HCT116 (cell line): ENCODE data around the gene MOB3B. TPM values are rescaled to one million over a fixed set of nuclear protein-coding genes. Genes with fewer than 3 reads are reported as not detected.

Experiments used
- ATAC-seq: fragments of 200-7000 bp; cut with Tn5 transposase; 2 replicates; pipeline ENCODE4 v1.9.1; 2020; ENCODE audit warnings: mild to moderate bottlenecking, moderate library complexity
- BruUV-seq: library from RNA; stranded (reverse); fragments of 400-500 nt; replicated peaks from 2 replicates; lab custom pipeline; 2021; lab: Mats Ljungman, UMichigan
- CTCF ChIA-PET: fragments of 300-600 bp; sonication (Branson Sonifier 250); formaldehyde crosslinking; loops from one replicate; lab custom pipeline; 2021; ENCODE audit warnings: antibody characterized with exemption; lab: Charles Lee
- POLR2A ChIA-PET: fragments of 300-600, 350-600 bp; sonication (Branson Sonifier 250); formaldehyde crosslinking; loops from one replicate; lab custom pipeline; 2021; ENCODE audit warnings: antibody characterized with exemption; lab: Charles Lee
- RAD21 ChIA-PET, 2 experiments: fragments of 300-600 bp; sonication (Branson Sonifier 250); formaldehyde crosslinking; loops; one replicate each; lab custom pipeline; 2023; ENCODE audit warnings: low total read pairs in 2 of 2; ENCODE audit not compliant: uncharacterized antibody in 2 of 2, unreplicated experiment in 2 of 2, low non-redundant PET in 1 of 2; lab: Charles Lee
- DNase-seq: peaks from one replicate; pipeline ENCODE4 v3.0.0-alpha.2; 2010; ENCODE audit warnings: low read depth, low spot score
- H2AFZ ChIP-seq: fragments of 200-600 bp; shearing (Covaris generic), sonication (generic); 2 replicates; pipeline ENCODE4 v1.6.1; 2017; ENCODE audit warnings: low read depth, mixed run types, mixed read lengths, antibody characterized with exemption, low read length; ENCODE audit not compliant: poor library complexity, severe bottlenecking
- H3K27ac ChIP-seq: 2 replicates; pipeline ENCODE4 v1.5.1; 2012; ENCODE audit warnings: low read depth, low read length
- H3K27me3 ChIP-seq: fragments of 200-600 bp; sonication (generic); 2 replicates; pipeline ENCODE4 v1.6.1; 2016; ENCODE audit warnings: mixed run types, low read length, mixed read lengths; ENCODE audit not compliant: insufficient read depth
- H3K36me3 ChIP-seq, 2 experiments: fragments of 200-500 bp in 1 of 2; fragments of 200-600 bp in 1 of 2; sonication (Bioruptor generic) in 1 of 2; sonication (generic) in 1 of 2; 2 replicates each; pipeline versions ENCODE4 v1.5.1 to v1.6.1; 2014 to 2016; ENCODE audit warnings: low read length in 2 of 2, inconsistent platforms in 1 of 2, mixed read lengths in 1 of 2, mixed run types in 1 of 2; ENCODE audit not compliant: insufficient read depth in 2 of 2, control insufficient read depth in 1 of 2
- H3K4me1 ChIP-seq, 2 experiments: fragments of 200-600 bp in 1 of 2; sonication (generic) in 1 of 2; 2 replicates each; pipeline versions ENCODE4 v1.5.1 to v1.6.1; 2012 to 2017; ENCODE audit warnings: low read length in 2 of 2, inconsistent platforms in 1 of 2, mild to moderate bottlenecking in 1 of 2, mixed read lengths in 1 of 2, mixed run types in 1 of 2, moderate library complexity in 1 of 2; ENCODE audit not compliant: insufficient read depth in 2 of 2, control insufficient read depth in 1 of 2
- H3K4me2 ChIP-seq: fragments of 200-600 bp; sonication (generic); 2 replicates; pipeline ENCODE4 v1.6.1; 2017; ENCODE audit warnings: mixed run types, low read length, mixed read lengths
- H3K4me3 ChIP-seq, 2 experiments: fragments of 200-600 bp in 1 of 2; sonication (generic) in 1 of 2; replicated peaks in 1 of 2; 2 replicates each; pipeline ENCODE4 v1.5.1; 2011 to 2016; ENCODE audit warnings: low read length in 2 of 2, control low read depth in 1 of 2, low read depth in 1 of 2, mild to moderate bottlenecking in 1 of 2, mixed read lengths in 1 of 2, mixed run types in 1 of 2
- H3K79me2 ChIP-seq: fragments of 200-600 bp; sonication (generic); 2 replicates; pipeline ENCODE4 v1.6.1; 2017; ENCODE audit warnings: mild to moderate bottlenecking, mixed run types, low read length, moderate library complexity, mixed read lengths; ENCODE audit not compliant: insufficient read depth
- H3K9ac ChIP-seq: fragments of 200-600 bp; sonication (generic); 2 replicates; pipeline ENCODE4 v1.6.1; 2016; ENCODE audit warnings: low read length, mixed read lengths
- H3K9me2 ChIP-seq: fragments of 200-600 bp; sonication (generic), shearing (Covaris generic); 2 replicates; pipeline ENCODE4 v1.6.1; 2017; ENCODE audit warnings: mixed run types, mild to moderate bottlenecking, moderate library complexity; ENCODE audit not compliant: insufficient read depth
- H3K9me3 ChIP-seq, 2 experiments: fragments of 200-500 bp in 1 of 2; fragments of 200-600 bp in 1 of 2; sonication (Bioruptor generic) in 1 of 2; sonication (generic) in 1 of 2; 2 replicates each; pipeline ENCODE4 v1.6.1; 2014 to 2017; ENCODE audit warnings: low read length in 2 of 2, mixed read lengths in 2 of 2, inconsistent platforms in 1 of 2, low read depth in 1 of 2, mild to moderate bottlenecking in 1 of 2, mixed run types in 1 of 2, moderate library complexity in 1 of 2; ENCODE audit not compliant: control insufficient read depth in 1 of 2, insufficient read depth in 1 of 2
- H4K20me1 ChIP-seq: fragments of 200-600 bp; sonication (generic), shearing (Covaris generic); 2 replicates; pipeline ENCODE4 v1.6.1; 2017; ENCODE audit warnings: mixed run types, mild to moderate bottlenecking, moderate library complexity; ENCODE audit not compliant: insufficient read depth
- MAX ChIP-seq: IDR thresholded peaks from 2 replicates; pipeline ENCODE4 v1.6.1; 2012
- REST ChIP-seq: IDR thresholded peaks from 2 replicates; pipeline ENCODE4 v1.6.1; 2012; ENCODE audit warnings: low read depth
- TCF7L2 ChIP-seq: IDR thresholded peaks from 2 replicates; pipeline ENCODE4 v1.7.0; 2011; ENCODE audit warnings: borderline replicate concordance, inconsistent platforms; ENCODE audit not compliant: insufficient read depth, insufficient read length; ENCODE audit errors: extremely low read depth
- ZFX ChIP-seq: fragments of 450-650 bp; IDR thresholded peaks from 2 replicates; pipeline ENCODE4 v1.6.1; 2017
- ZNF274 ChIP-seq: fragments of 200-500 bp; sonication (Bioruptor generic); IDR thresholded peaks from 2 replicates; pipeline ENCODE4 v1.6.1; 2014; ENCODE audit warnings: mild to moderate bottlenecking, low read depth, low read length, inconsistent platforms
- intact Hi-C: fragments of 100-400 bp; cut with micrococcal nuclease; formaldehyde crosslinking; loops from 2 replicates; pipeline ENCODE4 v1.10.0; 2022
- total RNA-seq: library from RNA; stranded (reverse); gene quantifications from one replicate; pipeline ENCODE4 v1.2.1, GENCODE V29; 2021; ENCODE audit not compliant: unreplicated experiment

MOB3B gene
- total RNA-seq, 1 experiment from 2014 or later: 1.2 TPM

- no peak overlapping the region for H3K4me3 ChIP-seq
- H2AFZ ChIP-seq: no peak overlapping the region
- DNase-seq: no peak
- no peak for TF ChIP-seq REST
- TF ChIP-seq TCF7L2: no peak
- TF ChIP-seq MAX: no peak
- no peak for TF ChIP-seq ZFX
- no peak for TF ChIP-seq ZNF274
- peaks cover 0 to 4% of the 10 kb centered on the region in 2 experiments; a peak in 1 of 4 replicates for H3K4me1 ChIP-seq
- ChIA-PET POLR2A (no interaction called here), CTCF (no interaction called here), RAD21 (no interaction called here)
- intact Hi-C loops: loop anchor here (5.0 kb wide), 1 partner anchor 52 kb away; no protein-coding TSS in a partner anchor
- no peaks in the 10 kb centered on the region for H3K79me2 ChIP-seq
- peaks cover 9% of the 10 kb centered on the region; the same call in 1 of the 2 replicates for H3K27me3 ChIP-seq
- no peaks in the 10 kb centered on the region for H3K9me3 ChIP-seq
- no peaks in the 10 kb centered on the region for H3K9me2 ChIP-seq
- no peak overlapping the region for H3K9ac ChIP-seq
- H4K20me1 ChIP-seq: no peaks in the 10 kb centered on the region
- no peak overlapping the region for H3K27ac ChIP-seq
- no peak for ATAC-seq
- no peak overlapping the region for H3K4me2 ChIP-seq
- BruUV-seq: no TSS peak
- H3K36me3 ChIP-seq: no peaks in the 10 kb centered on the region
Measured at GRCh38 chr9:27335075-27335474, 194.5 kb downstream of the MOB3B start.
